PC-3 (cell line): Measurements from ENCODE around the gene KCNQ5.

Experiments used
- CTCF ChIP-seq: fragments of 300-600 bp; sonication (generic); conservative IDR thresholded peaks from 2 replicates; pipeline ENCODE4 v1.5.1; 2017; ENCODE audit warnings: antibody characterized with exemption, low read depth, mild to moderate bottlenecking, low read length
- EZH2 ChIP-seq: fragments of 300-600 bp; sonication (generic); IDR thresholded peaks from one replicate; pipeline ENCODE4 v1.6.1; 2017; ENCODE audit warnings: antibody characterized with exemption, mild to moderate bottlenecking, low read length; ENCODE audit not compliant: unreplicated experiment

DNA sequence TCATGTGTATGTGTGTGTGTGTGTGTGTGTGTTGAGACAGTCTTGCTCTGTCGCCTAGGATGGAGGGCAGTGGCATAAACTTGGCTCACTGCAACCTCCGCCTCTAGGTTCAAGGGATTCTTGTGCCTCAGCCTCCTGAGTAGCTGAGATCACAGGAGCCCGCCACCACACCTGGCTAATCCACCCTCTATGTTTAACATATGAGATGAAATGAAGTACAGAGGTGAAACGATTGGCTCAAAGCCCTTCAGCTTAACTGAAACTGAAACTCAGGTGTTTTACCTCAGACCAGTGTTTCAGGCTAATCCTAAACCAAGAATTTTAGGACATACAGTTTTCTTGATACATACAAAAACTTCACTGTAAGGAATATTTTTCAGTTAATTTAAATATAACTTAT lies 167.3 kb downstream of the KCNQ5 start:
- TF ChIP-seq EZH2 (no peak), CTCF (no peak)
